Stimulated activated CD4-positive, alpha-beta T cell treated with anti-CD3 and anti-CD28 coated beads, Interleukin-12 subunit alpha, Interleukin-12 subunit beta, amount 100 ng/mL, for 48 hours (primary cell): ENCODE results near the gene FNBP1.
"Not testable (repeated sequence)": the region's sequence is repeated elsewhere in the genome, so short reads cannot be mapped to it uniquely, and the experiment has no call there.

Experiments
- DNase-seq, 3 donors: peaks; one replicate each; pipeline ENCODE4 v3.0.0-alpha.2; 2020; ENCODE audit warnings: low read depth in 2 of 3, low spot score in 1 of 3

The FNBP1 gene

GRCh38 chr9:130022566-130023143, 20.3 kb downstream of the FNBP1 start:
- DNase-seq = no peak

- DNase-seq = not testable (repeated sequence)
Observed at GRCh38 chr9:130021842-130022241, 21.1 kb downstream of the FNBP1 start.

GRCh38 chr9:130021123-130021522, 21.9 kb downstream of the FNBP1 start:
- DNase-seq = no peak

GRCh38 chr9:130020618-130021017, 22.4 kb downstream of the FNBP1 start:
- no peak for DNase-seq

GRCh38 chr9:130018265-130018664, 24.7 kb downstream of the FNBP1 start:
- DNase-seq = no peak

- not testable (repeated sequence) for DNase-seq
Observed at GRCh38 chr9:130017510-130017909, 25.5 kb downstream of the FNBP1 start.

GRCh38 chr9:130017076-130017475, 25.9 kb downstream of the FNBP1 start:
- no peak for DNase-seq

GRCh38 chr9:130015353-130016019, 27.5 kb downstream of the FNBP1 start:
- DNase-seq = no peak

- no peak for DNase-seq
Observed at GRCh38 chr9:130013326-130013725, 29.7 kb downstream of the FNBP1 start.

- no peak for DNase-seq
Observed at GRCh38 chr9:130010151-130010988, 32.6 kb downstream of the FNBP1 start.

GRCh38 chr9:130009546-130009945, 33.4 kb downstream of the FNBP1 start:
- not testable (repeated sequence) for DNase-seq

GRCh38 chr9:130008538-130008937, 34.5 kb downstream of the FNBP1 start:
- DNase-seq = no peak

- DNase-seq = not testable (repeated sequence)
Observed at GRCh38 chr9:130006952-130007351, 36.0 kb downstream of the FNBP1 start.

GRCh38 chr9:130003943-130004552, 38.9 kb downstream of the FNBP1 start:
- DNase-seq = no peak

- no peak for DNase-seq
Observed at GRCh38 chr9:130002320-130002719, 40.7 kb downstream of the FNBP1 start.

- DNase-seq = no peak
Observed at GRCh38 chr9:130001190-130001589, 41.8 kb downstream of the FNBP1 start.

- no peak for DNase-seq
Observed at GRCh38 chr9:129999141-129999510, 43.9 kb downstream of the FNBP1 start.

- DNase-seq = no peak
Observed at GRCh38 chr9:129998491-129999140, 44.4 kb downstream of the FNBP1 start.

GRCh38 chr9:129997706-129998105, 45.3 kb downstream of the FNBP1 start:
- not testable (repeated sequence) for DNase-seq

- DNase-seq = no peak
Observed at GRCh38 chr9:129996161-129996830, 46.7 kb downstream of the FNBP1 start.
